Measurements from ENCODE around the gene ATP1A3. TPM values are rescaled to one million over a fixed set of nuclear protein-coding genes. Genes with fewer than 3 reads are reported as not detected.

The ATP1A3 gene
- total RNA-seq, 2 experiments from 2014 or later = 1.9 to 2.0 TPM

- ChIA-PET POLR2A (no interaction called here), CTCF (no interaction called here)
- Mint-ChIP-seq H3K36me3 (ENCODE audit: low read depth) (no peaks in the 10 kb centered on the region), H3K4me3 (no peak overlapping the region), H3K27ac (no peak overlapping the region), H3K4me1 (peaks cover 13% of the 10 kb centered on the region), H3K27me3 (peaks cover 15% of the 10 kb centered on the region), H3K9me3 (no peaks in the 10 kb centered on the region)
- DNase-seq = no peak
Observed at GRCh38 chr19:41990028-41990427, 4.0 kb downstream of the ATP1A3 start.

GRCh38 chr19:41988947-41989346, 5.1 kb downstream of the ATP1A3 start:
- ChIA-PET POLR2A (interaction anchor here (0.6 kb wide), 1 partner anchor 162 kb away, joined by 7 read pairs; no protein-coding TSS in a partner anchor), CTCF (interaction anchor here (0.7 kb wide), 1 partner anchor 13 kb away, joined by 6 read pairs; no protein-coding TSS in a partner anchor)
- no peak overlapping the region for H3K27ac Mint-ChIP-seq
- peaks cover 9% of the 10 kb centered on the region for H3K27me3 Mint-ChIP-seq
- DNase-seq = no peak
- peaks cover 7% of the 10 kb centered on the region for H3K4me1 Mint-ChIP-seq
- no peaks in the 10 kb centered on the region for H3K9me3 Mint-ChIP-seq
- H3K36me3 Mint-ChIP-seq (ENCODE audit: low read depth) = no peaks in the 10 kb centered on the region
- no peak overlapping the region for H3K4me3 Mint-ChIP-seq

GRCh38 chr19:41987141-41987860, 6.7 kb downstream of the ATP1A3 start:
- Mint-ChIP-seq H3K4me1 (no peaks in the 10 kb centered on the region), H3K9me3 (no peaks in the 10 kb centered on the region), H3K36me3 (ENCODE audit: low read depth) (no peaks in the 10 kb centered on the region), H3K4me3 (no peak overlapping the region), H3K27me3 (peaks cover 2% of the 10 kb centered on the region), H3K27ac (no peak overlapping the region)
- ChIA-PET CTCF (no interaction called here), POLR2A (no interaction called here)
- no peak for DNase-seq

- Mint-ChIP-seq H3K27ac (no peak overlapping the region), H3K27me3 (no peaks in the 10 kb centered on the region), H3K4me3 (no peak overlapping the region), H3K36me3 (ENCODE audit: low read depth) (no peaks in the 10 kb centered on the region), H3K9me3 (no peaks in the 10 kb centered on the region), H3K4me1 (no peaks in the 10 kb centered on the region)
- ChIA-PET CTCF (no interaction called here), POLR2A (no interaction called here)
- no peak for DNase-seq
Observed at GRCh38 chr19:41984961-41985360, 9.1 kb downstream of the ATP1A3 start.

- no peaks in the 10 kb centered on the region for H3K4me1 Mint-ChIP-seq
- no peak overlapping the region for H3K27ac Mint-ChIP-seq
- H3K36me3 Mint-ChIP-seq (ENCODE audit: low read depth) = no peaks in the 10 kb centered on the region
- POLR2A ChIA-PET = no interaction called here
- H3K27me3 Mint-ChIP-seq = no peaks in the 10 kb centered on the region
- no peak overlapping the region for H3K4me3 Mint-ChIP-seq
- DNase-seq = no peak
- H3K9me3 Mint-ChIP-seq = no peaks in the 10 kb centered on the region
- CTCF ChIA-PET = no interaction called here
Observed at GRCh38 chr19:41981724-41982123, 12.3 kb downstream of the ATP1A3 start.

GRCh38 chr19:41978470-41978869, 15.6 kb downstream of the ATP1A3 start:
- ChIA-PET CTCF (no interaction called here), POLR2A (no interaction called here)
- no peaks in the 10 kb centered on the region for H3K4me1 Mint-ChIP-seq
- H3K9me3 Mint-ChIP-seq = no peaks in the 10 kb centered on the region
- DNase-seq = no peak
- H3K27ac Mint-ChIP-seq = no peak overlapping the region
- H3K36me3 Mint-ChIP-seq (ENCODE audit: low read depth) = no peaks in the 10 kb centered on the region
- no peaks in the 10 kb centered on the region for H3K27me3 Mint-ChIP-seq
- H3K4me3 Mint-ChIP-seq = no peak overlapping the region

- ChIA-PET POLR2A (no interaction called here), CTCF (interaction anchor here (0.6 kb wide), 1 partner anchor 14 kb away, joined by 3 read pairs; no protein-coding TSS in a partner anchor)
- H3K4me3 Mint-ChIP-seq = no peak overlapping the region
- H3K9me3 Mint-ChIP-seq = no peaks in the 10 kb centered on the region
- H3K4me1 Mint-ChIP-seq = no peaks in the 10 kb centered on the region
- H3K36me3 Mint-ChIP-seq (ENCODE audit: low read depth) = no peaks in the 10 kb centered on the region
- no peaks in the 10 kb centered on the region for H3K27me3 Mint-ChIP-seq
- no peak for DNase-seq
- no peak overlapping the region for H3K27ac Mint-ChIP-seq
Observed at GRCh38 chr19:41977916-41978315, 16.1 kb downstream of the ATP1A3 start.

GRCh38 chr19:41974652-41975051, 19.4 kb downstream of the ATP1A3 start:
- Mint-ChIP-seq H3K4me1 (no peaks in the 10 kb centered on the region), H3K9me3 (no peaks in the 10 kb centered on the region), H3K27ac (no peak overlapping the region), H3K36me3 (ENCODE audit: low read depth) (no peaks in the 10 kb centered on the region), H3K4me3 (no peak overlapping the region), H3K27me3 (no peaks in the 10 kb centered on the region)
- CTCF ChIA-PET = interaction anchor here (0.5 kb wide), 1 partner anchor 100 kb away, joined by 3 read pairs; no protein-coding TSS in a partner anchor
- no peak for DNase-seq
- POLR2A ChIA-PET = no interaction called here

GRCh38 chr19:41971363-41971762, 22.7 kb downstream of the ATP1A3 start:
- Mint-ChIP-seq H3K9me3 (no peaks in the 10 kb centered on the region), H3K4me3 (no peak overlapping the region), H3K4me1 (no peaks in the 10 kb centered on the region), H3K36me3 (ENCODE audit: low read depth) (no peaks in the 10 kb centered on the region), H3K27me3 (no peaks in the 10 kb centered on the region), H3K27ac (no peak overlapping the region)
- ChIA-PET POLR2A (no interaction called here), CTCF (no interaction called here)
- DNase-seq = no peak

- Mint-ChIP-seq H3K27ac (no peak overlapping the region), H3K36me3 (ENCODE audit: low read depth) (no peaks in the 10 kb centered on the region), H3K4me1 (no peaks in the 10 kb centered on the region), H3K4me3 (no peak overlapping the region), H3K9me3 (no peaks in the 10 kb centered on the region), H3K27me3 (no peaks in the 10 kb centered on the region)
- ChIA-PET POLR2A (no interaction called here), CTCF (no interaction called here)
- no peak for DNase-seq
Observed at GRCh38 chr19:41969772-41970458, 24.1 kb downstream of the ATP1A3 start.

- Mint-ChIP-seq H3K27ac (no peak overlapping the region), H3K9me3 (no peaks in the 10 kb centered on the region), H3K4me1 (no peaks in the 10 kb centered on the region), H3K4me3 (no peak overlapping the region), H3K27me3 (no peaks in the 10 kb centered on the region), H3K36me3 (ENCODE audit: low read depth) (no peaks in the 10 kb centered on the region)
- DNase-seq = no peak
- POLR2A ChIA-PET = no interaction called here
- CTCF ChIA-PET = no interaction called here
Observed at GRCh38 chr19:41968751-41969595, 25.1 kb downstream of the ATP1A3 start.

GRCh38 chr19:41967054-41967783, 26.8 kb downstream of the ATP1A3 start:
- no peaks in the 10 kb centered on the region for H3K27me3 Mint-ChIP-seq
- no peak for DNase-seq
- H3K36me3 Mint-ChIP-seq (ENCODE audit: low read depth) = no peaks in the 10 kb centered on the region
- H3K4me1 Mint-ChIP-seq = no peaks in the 10 kb centered on the region
- CTCF ChIA-PET = no interaction called here
- H3K9me3 Mint-ChIP-seq = no peaks in the 10 kb centered on the region
- POLR2A ChIA-PET = no interaction called here
- no peak overlapping the region for H3K4me3 Mint-ChIP-seq
- no peak overlapping the region for H3K27ac Mint-ChIP-seq
